ENCODE measurements around the gene PELI1. TPM values are rescaled to one million over a fixed set of nuclear protein-coding genes. Genes with fewer than 3 reads are reported as not detected.
A peak's percentile ranks its signal among the peaks of the same experiment; 100 is the strongest.
"Not testable (repeated sequence)": the region's sequence is repeated elsewhere in the genome, so short reads cannot be mapped to it uniquely, and the experiment has no call there.

Gene PELI1
- total RNA-seq, 3 donors from 2014 or later = 45.6 to 51.2 (median 48.9) TPM

GRCh38 chr2:64085936-64086335 lies 58.3 kb downstream of the PELI1 start:
- ATAC-seq (no peak), DNase-seq (no peak)
- no peaks in the 10 kb centered on the region for H3K4me1 ChIP-seq (ENCODE audit: low read depth)
- no peaks in the 10 kb centered on the region for H3K9me3 ChIP-seq
- no peak overlapping the region for H3K4me3 ChIP-seq
- no peaks in the 10 kb centered on the region for H3K36me3 ChIP-seq (ENCODE audit: low read depth)
- intact Hi-C loops (cut with DNase I, micrococcal nuclease) = no loop called here
- TF ChIP-seq, protein P1, sequence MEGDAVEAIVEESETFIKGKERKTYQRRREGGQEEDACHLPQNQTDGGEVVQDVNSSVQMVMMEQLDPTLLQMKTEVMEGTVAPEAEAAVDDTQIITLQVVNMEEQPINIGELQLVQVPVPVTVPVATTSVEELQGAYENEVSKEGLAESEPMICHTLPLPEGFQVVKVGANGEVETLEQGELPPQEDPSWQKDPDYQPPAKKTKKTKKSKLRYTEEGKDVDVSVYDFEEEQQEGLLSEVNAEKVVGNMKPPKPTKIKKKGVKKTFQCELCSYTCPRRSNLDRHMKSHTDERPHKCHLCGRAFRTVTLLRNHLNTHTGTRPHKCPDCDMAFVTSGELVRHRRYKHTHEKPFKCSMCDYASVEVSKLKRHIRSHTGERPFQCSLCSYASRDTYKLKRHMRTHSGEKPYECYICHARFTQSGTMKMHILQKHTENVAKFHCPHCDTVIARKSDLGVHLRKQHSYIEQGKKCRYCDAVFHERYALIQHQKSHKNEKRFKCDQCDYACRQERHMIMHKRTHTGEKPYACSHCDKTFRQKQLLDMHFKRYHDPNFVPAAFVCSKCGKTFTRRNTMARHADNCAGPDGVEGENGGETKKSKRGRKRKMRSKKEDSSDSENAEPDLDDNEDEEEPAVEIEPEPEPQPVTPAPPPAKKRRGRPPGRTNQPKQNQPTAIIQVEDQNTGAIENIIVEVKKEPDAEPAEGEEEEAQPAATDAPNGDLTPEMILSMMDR (IDR thresholded peaks at IDR 0.05) = no peak

DNA sequence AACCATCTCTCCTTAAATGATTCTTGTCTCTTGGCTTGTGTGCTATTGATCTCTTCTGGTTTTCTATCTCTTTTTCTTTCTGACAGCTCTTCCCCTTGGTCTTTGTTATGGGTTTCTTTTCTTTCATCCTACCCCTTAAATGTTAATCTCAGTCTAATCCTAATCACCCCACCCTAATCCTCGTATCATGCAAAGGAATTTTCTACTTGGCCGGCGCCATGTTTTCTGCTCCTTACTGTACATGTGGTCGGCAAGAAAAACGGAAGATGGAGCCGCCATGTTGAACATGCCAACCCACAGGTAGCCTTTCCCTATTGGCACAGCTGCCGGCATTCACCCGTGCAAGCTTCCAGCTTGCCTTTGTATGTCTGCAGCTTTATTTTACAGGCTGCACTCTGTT lies 63.2 kb downstream of the PELI1 start:
- intact Hi-C loops (cut with DNase I, micrococcal nuclease) = no loop called here
- H3K36me3 ChIP-seq (ENCODE audit: low read depth) = no peaks in the 10 kb centered on the region
- TF ChIP-seq, protein P1 (IDR thresholded peaks at IDR 0.05) = no peak
- no peaks in the 10 kb centered on the region for H3K9me3 ChIP-seq
- no peak for DNase-seq
- H3K4me3 ChIP-seq = no peak overlapping the region
- no peaks in the 10 kb centered on the region for H3K4me1 ChIP-seq (ENCODE audit: low read depth)
- no peak for ATAC-seq

GRCh38 chr2:64080179-64080578 lies 64.0 kb downstream of the PELI1 start:
- TF ChIP-seq, protein P1 (IDR thresholded peaks at IDR 0.05) = no peak
- no peak overlapping the region for H3K4me3 ChIP-seq
- DNase-seq = no peak

DNA sequence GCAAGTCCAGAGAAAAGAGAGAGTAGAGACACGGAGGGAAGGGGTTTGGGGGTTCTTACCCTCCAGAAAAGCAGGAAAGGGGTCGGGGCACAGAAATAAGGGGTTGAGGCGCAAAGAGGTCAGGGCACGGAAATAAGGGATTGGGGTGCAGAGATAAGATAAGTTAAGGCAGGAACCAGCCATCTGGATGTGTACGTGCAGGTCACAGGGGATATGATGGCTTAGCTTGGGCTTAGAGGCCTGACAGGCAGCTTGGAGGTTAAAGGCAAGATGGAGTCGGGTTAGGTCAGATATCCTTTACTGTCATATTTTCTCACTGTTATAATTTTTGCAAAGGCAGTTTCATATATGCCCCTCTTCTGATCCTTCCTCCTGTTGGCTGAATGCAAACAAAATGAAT lies 64.5 kb downstream of the PELI1 start:
- H3K36me3 ChIP-seq (ENCODE audit: low read depth); intact Hi-C loops (cut with DNase I, micrococcal nuclease); H3K4me1 ChIP-seq (ENCODE audit: low read depth); DNase-seq; H3K4me3 ChIP-seq; H3K9me3 ChIP-seq; ATAC-seq: not testable (repeated sequence)

More at GRCh38 chr2:64080179-64080578, 64.0 kb downstream of the PELI1 start:
- Histone ChIP-seq H3K9me3 (no peaks in the 10 kb centered on the region), H3K4me1 (ENCODE audit: low read depth) (no peaks in the 10 kb centered on the region), H3K36me3 (ENCODE audit: low read depth) (no peaks in the 10 kb centered on the region)
- intact Hi-C loops (cut with DNase I, micrococcal nuclease) = no loop called here
- no peak for ATAC-seq

DNA sequence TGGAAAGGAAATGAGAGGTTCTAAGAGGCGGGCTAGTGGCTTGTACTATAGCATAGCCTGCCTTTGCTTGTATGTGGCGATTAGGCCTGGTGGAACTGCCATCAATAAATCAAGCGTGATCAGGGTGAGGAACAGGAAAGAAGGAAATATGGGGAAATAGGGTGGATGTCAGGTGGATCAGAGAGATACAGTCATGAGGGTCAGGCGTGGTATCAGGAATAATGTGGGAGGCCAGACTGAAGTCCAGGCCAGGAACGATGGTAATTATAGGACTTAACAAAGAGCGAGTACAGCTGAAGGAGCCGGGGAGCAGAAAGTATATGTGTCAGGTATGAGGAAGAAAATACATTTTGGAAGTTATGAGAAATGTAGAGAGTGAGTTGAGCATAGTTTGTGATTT lies 67.4 kb downstream of the PELI1 start:
- H3K9me3 ChIP-seq; intact Hi-C loops (cut with DNase I, micrococcal nuclease); ATAC-seq; H3K36me3 ChIP-seq (ENCODE audit: low read depth); DNase-seq; H3K4me3 ChIP-seq; H3K4me1 ChIP-seq (ENCODE audit: low read depth): not testable (repeated sequence)

DNA sequence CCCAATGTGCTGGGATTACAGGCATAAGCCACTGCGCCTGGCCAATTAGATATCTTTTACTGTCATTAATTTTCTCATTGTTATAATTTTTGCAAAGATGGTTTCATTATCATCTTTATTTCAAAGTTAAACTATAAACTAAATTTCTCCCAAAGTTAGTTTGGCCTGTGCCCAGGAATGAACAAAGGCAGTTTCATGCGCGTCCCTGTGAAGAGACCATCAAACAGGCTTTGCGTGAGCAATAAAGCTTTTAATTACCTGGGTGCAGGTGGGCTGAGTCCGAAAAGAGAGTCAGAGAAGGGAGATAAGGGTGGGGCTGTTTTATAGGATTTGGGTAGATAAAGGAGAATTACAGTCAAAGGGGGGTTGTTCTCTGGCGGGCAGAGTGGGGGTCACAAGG lies 69.6 kb downstream of the PELI1 start:
- H3K9me3 ChIP-seq; H3K36me3 ChIP-seq (ENCODE audit: low read depth); H3K4me1 ChIP-seq (ENCODE audit: low read depth); intact Hi-C loops (cut with DNase I, micrococcal nuclease); H3K4me3 ChIP-seq: not testable (repeated sequence)
- DNase-seq = peak in 1 of 3 donors; percentile 38
- peak; percentile 61 for ATAC-seq

GRCh38 chr2:64067326-64067725 lies 76.9 kb downstream of the PELI1 start:
- TF ChIP-seq, protein P1 (IDR thresholded peaks at IDR 0.05) = no peak
- Histone ChIP-seq H3K36me3 (ENCODE audit: low read depth) (no peaks in the 10 kb centered on the region), H3K4me3 (no peak overlapping the region), H3K9me3 (no peaks in the 10 kb centered on the region), H3K4me1 (ENCODE audit: low read depth) (peaks cover 9% of the 10 kb centered on the region)
- intact Hi-C loops (cut with DNase I, micrococcal nuclease) = loop anchor here in 1 of 2 donors (10.0 kb wide), 1 partner anchor 77 kb away; the partner anchor contains the start of gene PELI1
- ATAC-seq = no peak
- DNase-seq = no peak
